Esophagus squamous epithelium (tissue), 5 donors: Measurements from ENCODE around the gene UBE2D4. TPM values are rescaled to one million over a fixed set of nuclear protein-coding genes. Genes with fewer than 3 reads are reported as not detected.
A peak's percentile ranks its signal among the peaks of the same experiment; 100 is the strongest.

Experiments used
- DNase-seq: peaks from one replicate; lab custom pipeline; 2025; lab: John Stamatoyannopoulos, UW
- H3K27ac ChIP-seq, 4 donors: fragments of 200-600 bp; sonication (generic); one replicate each; pipeline ENCODE4 v1.5.1; 2016 to 2019; ENCODE audit warnings: mild to moderate bottlenecking in 1 of 4
- H3K27me3 ChIP-seq, 4 donors: fragments of 200-600 bp; sonication (generic); 1 replicate in 3 of 4; 2 replicates in 1 of 4; pipeline versions ENCODE4 v1.5.1 to v1.6.0; 2017 to 2021; ENCODE audit warnings: antibody characterized with exemption in 1 of 4
- H3K36me3 ChIP-seq, 3 donors: fragments of 200-600 bp; sonication (generic); one replicate each; pipeline ENCODE4 v1.5.1; 2016 to 2019
- H3K4me1 ChIP-seq, 3 donors: fragments of 200-600 bp; sonication (generic); one replicate each; pipeline ENCODE4 v1.5.1; 2017 to 2019
- H3K4me3 ChIP-seq, 4 donors: fragments of 200-600 bp; sonication (generic); 1 replicate in 3 of 4; 2 replicates in 1 of 4; pipeline ENCODE4 v1.5.1; 2016 to 2019; ENCODE audit warnings: mild to moderate bottlenecking in 2 of 4, moderate library complexity in 1 of 4
- H3K9me3 ChIP-seq, 3 donors: fragments of 200-600 bp; sonication (generic); one replicate each; pipeline ENCODE4 v1.5.1; 2016 to 2019
- POLR2A ChIP-seq, 4 donors: fragments of 450-650 bp; IDR thresholded peaks; one replicate each; pipeline ENCODE4 v1.6.1; 2017; ENCODE audit warnings: antibody characterized with exemption in 4 of 4, mild to moderate bottlenecking in 4 of 4, moderate library complexity in 3 of 4
- WGBS, 2 donors: methylation state at CpG; one replicate each; pipeline ENCODE4 v1.1.5; 2018; 5-methylcytosine and 5-hydroxymethylcytosine counted together
- intact Hi-C: fragments of 100-400 bp; cut with DNase I; formaldehyde crosslinking; loops from one replicate; pipeline ENCODE4 v1.15.0; 2022
- total RNA-seq, 4 donors: library from RNA; depleted of rRNA; stranded (reverse); fragments of >200 nt; gene quantifications; one replicate each; pipeline ENCODE4 v1.1.0, GENCODE V29; 2016
- TF ChIP-seq, protein P1 (sequence below), 6 experiments: fragments of 450-650 bp in 4 of 6; fragments of 200-600 bp in 2 of 6; sonication (generic) in 2 of 6; IDR thresholded peaks; one replicate each; pipeline ENCODE4 v1.5.1; 2016 to 2019; ENCODE audit warnings: antibody characterized with exemption in 6 of 6, mild to moderate bottlenecking in 4 of 6, moderate library complexity in 4 of 6
- donor health status: DM: yes; HTN: yes; CAD: no.

The UBE2D4 gene
- total RNA-seq, 4 donors from 2014 or later = 8.8 to 10.9 (median 9.5) TPM

DNA sequence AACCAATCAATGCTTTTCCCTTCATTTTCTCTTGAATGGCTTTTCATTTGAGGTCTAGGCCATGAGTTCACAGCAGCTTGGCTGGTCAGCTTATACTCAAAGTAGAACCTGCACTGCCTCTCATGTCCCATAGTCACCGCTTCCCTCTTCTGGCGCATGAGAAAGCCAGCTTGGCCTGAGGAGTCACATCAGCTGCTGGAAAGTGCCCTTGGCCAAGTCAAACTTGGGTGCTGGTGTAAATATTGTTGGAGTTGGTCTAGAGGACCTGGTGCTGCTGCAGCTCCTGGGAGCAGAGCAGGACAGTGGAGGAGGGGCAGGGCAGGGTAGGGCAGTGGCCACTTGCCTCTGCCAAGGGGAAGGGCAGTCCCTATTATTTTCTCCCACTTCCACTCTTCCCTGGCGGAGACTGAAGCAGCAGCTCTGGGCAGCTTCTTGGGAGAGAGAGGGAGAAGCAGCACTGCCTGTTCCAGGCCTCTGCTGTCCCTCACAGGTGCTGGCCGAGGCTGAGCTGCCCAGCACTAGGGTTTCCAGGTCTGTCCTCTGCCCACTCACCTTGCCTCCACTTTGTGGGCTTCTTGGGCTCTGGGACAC is 12.8 kb downstream of the UBE2D4 start:
- WGBS, 2 donors = 92 to 94% methylated on average over 2 to 3 of the region's 4 CpGs
- H3K36me3 ChIP-seq = peaks cover 0 to 3% (median 0%) of the 10 kb centered on the region in 3 donors
- intact Hi-C loops = no loop called here
- no peak overlapping the region for H3K4me3 ChIP-seq
- TF ChIP-seq, protein P1, sequence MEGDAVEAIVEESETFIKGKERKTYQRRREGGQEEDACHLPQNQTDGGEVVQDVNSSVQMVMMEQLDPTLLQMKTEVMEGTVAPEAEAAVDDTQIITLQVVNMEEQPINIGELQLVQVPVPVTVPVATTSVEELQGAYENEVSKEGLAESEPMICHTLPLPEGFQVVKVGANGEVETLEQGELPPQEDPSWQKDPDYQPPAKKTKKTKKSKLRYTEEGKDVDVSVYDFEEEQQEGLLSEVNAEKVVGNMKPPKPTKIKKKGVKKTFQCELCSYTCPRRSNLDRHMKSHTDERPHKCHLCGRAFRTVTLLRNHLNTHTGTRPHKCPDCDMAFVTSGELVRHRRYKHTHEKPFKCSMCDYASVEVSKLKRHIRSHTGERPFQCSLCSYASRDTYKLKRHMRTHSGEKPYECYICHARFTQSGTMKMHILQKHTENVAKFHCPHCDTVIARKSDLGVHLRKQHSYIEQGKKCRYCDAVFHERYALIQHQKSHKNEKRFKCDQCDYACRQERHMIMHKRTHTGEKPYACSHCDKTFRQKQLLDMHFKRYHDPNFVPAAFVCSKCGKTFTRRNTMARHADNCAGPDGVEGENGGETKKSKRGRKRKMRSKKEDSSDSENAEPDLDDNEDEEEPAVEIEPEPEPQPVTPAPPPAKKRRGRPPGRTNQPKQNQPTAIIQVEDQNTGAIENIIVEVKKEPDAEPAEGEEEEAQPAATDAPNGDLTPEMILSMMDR (IDR thresholded peaks at IDR 0.05) = no peak
- no peak for TF ChIP-seq POLR2A (IDR thresholded peaks at IDR 0.05)
- H3K4me1 ChIP-seq = peaks cover 4 to 16% (median 6%) of the 10 kb centered on the region in 3 donors
- no peaks in the 10 kb centered on the region for H3K27me3 ChIP-seq
- no peaks in the 10 kb centered on the region for H3K9me3 ChIP-seq
- DNase-seq = no peak
- H3K27ac ChIP-seq = no peak overlapping the region

GRCh38 chr7:43942250-43942649 is 16.0 kb downstream of the UBE2D4 start:
- no peak overlapping the region for H3K27ac ChIP-seq

GRCh38 chr7:43942997-43943396 is 16.8 kb downstream of the UBE2D4 start:
- H3K27ac ChIP-seq = no peak overlapping the region
- TF ChIP-seq, protein P1 (IDR thresholded peaks at IDR 0.05) = peak in 1 of 6 experiments; percentile 17
- no peak for TF ChIP-seq POLR2A (IDR thresholded peaks at IDR 0.05)
- DNase-seq = no peak

More at GRCh38 chr7:43942250-43942649, 16.0 kb downstream of the UBE2D4 start:
- H3K4me1 ChIP-seq = peaks cover 4 to 13% (median 6%) of the 10 kb centered on the region in 3 donors
- peaks cover 0 to 19% (median 0%) of the 10 kb centered on the region in 3 donors for H3K36me3 ChIP-seq
- no peaks in the 10 kb centered on the region for H3K9me3 ChIP-seq
- no peaks in the 10 kb centered on the region for H3K27me3 ChIP-seq
- intact Hi-C loops = no loop called here
- 50 to 72% methylated on average over 3 of the region's 3 CpGs for WGBS, 2 donors
- no peak for TF ChIP-seq POLR2A (IDR thresholded peaks at IDR 0.05)
- TF ChIP-seq, protein P1 (IDR thresholded peaks at IDR 0.05) = no peak
- H3K4me3 ChIP-seq = no peak overlapping the region
- no peak for DNase-seq

GRCh38 chr7:43943417-43944187 is 17.4 kb downstream of the UBE2D4 start:
- Histone ChIP-seq H3K27me3 (no peaks in the 10 kb centered on the region), H3K9me3 (no peaks in the 10 kb centered on the region), H3K36me3 (peaks cover 0 to 30% (median 0%) of the 10 kb centered on the region in 3 donors), H3K4me3 (no peak overlapping the region), H3K4me1 (peaks cover 4 to 12% (median 6%) of the 10 kb centered on the region in 3 donors), H3K27ac (no peak overlapping the region)
- intact Hi-C loops = no loop called here
- TF ChIP-seq, protein P1 (IDR thresholded peaks at IDR 0.05) = no peak
- no peak for TF ChIP-seq POLR2A (IDR thresholded peaks at IDR 0.05)
- no peak for DNase-seq
- 76 to 89% methylated on average over 9 to 10 of the region's 13 CpGs for WGBS, 2 donors

More at GRCh38 chr7:43942997-43943396, 16.8 kb downstream of the UBE2D4 start:
- 83 to 88% methylated on average over 1 to 3 of the region's 3 CpGs for WGBS, 2 donors
- Histone ChIP-seq H3K4me3 (no peak overlapping the region), H3K9me3 (no peaks in the 10 kb centered on the region), H3K4me1 (peaks cover 4 to 12% (median 6%) of the 10 kb centered on the region in 3 donors), H3K36me3 (peaks cover 0 to 24% (median 0%) of the 10 kb centered on the region in 3 donors), H3K27me3 (no peaks in the 10 kb centered on the region)
- intact Hi-C loops = no loop called here

DNA sequence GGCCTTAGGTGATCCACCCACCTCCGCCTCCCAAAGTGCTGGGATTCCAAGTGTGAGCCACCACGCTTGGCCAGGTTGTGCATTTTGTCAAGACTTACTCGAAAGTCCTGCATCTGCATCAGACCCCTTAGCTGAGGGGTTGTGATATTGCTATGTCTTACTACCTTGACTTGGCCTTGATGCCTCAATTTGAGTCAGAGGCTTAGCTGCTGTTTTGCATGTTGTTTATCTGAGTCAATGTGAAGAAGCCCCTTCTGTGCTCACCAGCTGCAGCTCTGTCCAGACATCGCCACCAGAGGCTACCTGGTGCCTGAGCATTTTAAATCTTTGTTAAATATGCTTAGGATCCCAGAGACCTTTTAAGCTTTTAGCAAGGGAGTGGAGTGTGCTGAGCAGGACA is 18.1 kb downstream of the UBE2D4 start:
- H3K4me3 ChIP-seq = no peak overlapping the region
- no peaks in the 10 kb centered on the region for H3K9me3 ChIP-seq
- H3K27me3 ChIP-seq = no peaks in the 10 kb centered on the region
- TF ChIP-seq, protein P1 (IDR thresholded peaks at IDR 0.05) = no peak
- no peak for TF ChIP-seq POLR2A (IDR thresholded peaks at IDR 0.05)
- H3K36me3 ChIP-seq = peaks cover 0 to 37% (median 0%) of the 10 kb centered on the region in 3 donors
- intact Hi-C loops = no loop called here
- peaks cover 4 to 12% (median 6%) of the 10 kb centered on the region in 3 donors for H3K4me1 ChIP-seq
- no peak overlapping the region for H3K27ac ChIP-seq
- no peak for DNase-seq
- 96 to 97% methylated on average over 3 to 4 of the region's 4 CpGs for WGBS, 2 donors
